Neuron (in vitro differentiated cells): ENCODE results near the gene S100A16.
A peak's percentile ranks its signal among the peaks of the same experiment; 100 is the strongest.

ENCODE experiments used
- H2AFZ ChIP-seq: one replicate; pipeline ENCODE4 v1.6.1; 2013; ENCODE audit warnings: low read depth, mild to moderate bottlenecking, inconsistent platforms, low read length, moderate library complexity
- H3K27me3 ChIP-seq: one replicate; pipeline ENCODE4 v1.6.1; 2013; ENCODE audit warnings: low read length; ENCODE audit not compliant: insufficient read depth
- H3K36me3 ChIP-seq: one replicate; pipeline ENCODE4 v1.6.1; 2013; ENCODE audit warnings: low read length; ENCODE audit not compliant: insufficient read depth
- H3K4me1 ChIP-seq: one replicate; pipeline ENCODE4 v1.6.1; 2013; ENCODE audit warnings: low read length; ENCODE audit not compliant: insufficient read depth
- H3K4me3 ChIP-seq: 2 replicates; pipeline ENCODE4 v1.5.1; 2013; ENCODE audit warnings: mild to moderate bottlenecking, low read length, moderate library complexity
- H3K9me3 ChIP-seq: one replicate; pipeline ENCODE4 v1.6.1; 2013; ENCODE audit warnings: low read length

Gene S100A16

GRCh38 chr1:153612755-153613331 is at the start of gene S100A16:
TSS of gene S100A16 (minus strand) at chr1:153613137. CDS start at chr1:153608151, 4,986 bp downstream.
- peak within 1 kb of the TSS; percentile 13 for H3K4me3 ChIP-seq
- H3K9me3 ChIP-seq: no peaks in the 10 kb centered on the region
- H3K36me3 ChIP-seq: no peaks in the 10 kb centered on the region
- H3K27me3 ChIP-seq: no peaks in the 10 kb centered on the region
- H2AFZ ChIP-seq: peak within 1 kb of the TSS; percentile 8
- peaks cover 28% of the 10 kb centered on the region for H3K4me1 ChIP-seq

GRCh38 chr1:153662269-153662668 is 49.3 kb upstream of the S100A16 start:
- no peak overlapping the region for H3K4me3 ChIP-seq
- H3K36me3 ChIP-seq: peaks cover 67% of the 10 kb centered on the region
- H3K9me3 ChIP-seq: no peaks in the 10 kb centered on the region
- H3K4me1 ChIP-seq: peaks cover 14% of the 10 kb centered on the region
- H3K27me3 ChIP-seq: no peaks in the 10 kb centered on the region
- no peak overlapping the region for H2AFZ ChIP-seq

- no peak overlapping the region for H2AFZ ChIP-seq
- H3K27me3 ChIP-seq: no peaks in the 10 kb centered on the region
- peaks cover 14% of the 10 kb centered on the region for H3K4me1 ChIP-seq
- peaks cover 57% of the 10 kb centered on the region for H3K36me3 ChIP-seq
- H3K9me3 ChIP-seq: no peaks in the 10 kb centered on the region
- no peak overlapping the region for H3K4me3 ChIP-seq
Observed at GRCh38 chr1:153661111-153661708, 48.3 kb upstream of the S100A16 start.

GRCh38 chr1:153659656-153660055 is 46.7 kb upstream of the S100A16 start:
- Histone ChIP-seq H3K4me1 (peaks cover 14% of the 10 kb centered on the region), H3K36me3 (peaks cover 41% of the 10 kb centered on the region), H2AFZ (no peak overlapping the region), H3K27me3 (no peaks in the 10 kb centered on the region), H3K9me3 (no peaks in the 10 kb centered on the region), H3K4me3 (peak overlapping the region; percentile 90)

GRCh38 chr1:153659175-153659534 is 46.2 kb upstream of the S100A16 start:
- H3K36me3 ChIP-seq: peaks cover 36% of the 10 kb centered on the region
- H2AFZ ChIP-seq: no peak overlapping the region
- H3K27me3 ChIP-seq: no peaks in the 10 kb centered on the region
- no peaks in the 10 kb centered on the region for H3K9me3 ChIP-seq
- H3K4me3 ChIP-seq: peak overlapping the region; percentile 90
- peaks cover 14% of the 10 kb centered on the region for H3K4me1 ChIP-seq

- peaks cover 31% of the 10 kb centered on the region for H3K36me3 ChIP-seq
- H3K4me3 ChIP-seq: peak within 1 kb of the TSS; percentile 90
- H2AFZ ChIP-seq: peak within 1 kb of the TSS; percentile 94
Observed at GRCh38 chr1:153658400-153659174, 45.6 kb upstream of the S100A16 start, which contains the start of gene SNAPIN. TSS of gene SNAPIN (plus strand) at chr1:153658703. CDS start at chr1:153658744, 41 bp downstream.

GRCh38 chr1:153655333-153655732 is 42.4 kb upstream of the S100A16 start:
- Histone ChIP-seq H3K4me1 (peaks cover 9% of the 10 kb centered on the region), H3K27me3 (no peaks in the 10 kb centered on the region), H3K36me3 (no peaks in the 10 kb centered on the region), H3K4me3 (no peak overlapping the region), H2AFZ (no peak overlapping the region), H3K9me3 (no peaks in the 10 kb centered on the region)

More at GRCh38 chr1:153658400-153659174, 45.6 kb upstream of the S100A16 start, which contains the start of gene SNAPIN:
- H3K27me3 ChIP-seq: no peaks in the 10 kb centered on the region
- H3K4me1 ChIP-seq: peaks cover 14% of the 10 kb centered on the region
- no peaks in the 10 kb centered on the region for H3K9me3 ChIP-seq

GRCh38 chr1:153652805-153653500 is 40.0 kb upstream of the S100A16 start:
- no peaks in the 10 kb centered on the region for H3K9me3 ChIP-seq
- no peak overlapping the region for H2AFZ ChIP-seq
- no peaks in the 10 kb centered on the region for H3K4me1 ChIP-seq
- H3K4me3 ChIP-seq: no peak overlapping the region
- H3K36me3 ChIP-seq: no peaks in the 10 kb centered on the region
- no peaks in the 10 kb centered on the region for H3K27me3 ChIP-seq

GRCh38 chr1:153651771-153652170 is 38.8 kb upstream of the S100A16 start:
- H3K4me3 ChIP-seq: no peak overlapping the region
- no peak overlapping the region for H2AFZ ChIP-seq
- H3K36me3 ChIP-seq: no peaks in the 10 kb centered on the region

GRCh38 chr1:153649863-153650235 is 36.9 kb upstream of the S100A16 start:
- H3K9me3 ChIP-seq: no peaks in the 10 kb centered on the region
- H3K36me3 ChIP-seq: peaks cover 15% of the 10 kb centered on the region
- no peak overlapping the region for H3K4me3 ChIP-seq
- H2AFZ ChIP-seq: no peak overlapping the region
- H3K4me1 ChIP-seq: no peaks in the 10 kb centered on the region
- H3K27me3 ChIP-seq: no peaks in the 10 kb centered on the region

More at GRCh38 chr1:153651771-153652170, 38.8 kb upstream of the S100A16 start:
- Histone ChIP-seq H3K27me3 (no peaks in the 10 kb centered on the region), H3K4me1 (no peaks in the 10 kb centered on the region), H3K9me3 (no peaks in the 10 kb centered on the region)

- Histone ChIP-seq H3K4me3 (no peak overlapping the region), H3K36me3 (peaks cover 21% of the 10 kb centered on the region), H3K27me3 (no peaks in the 10 kb centered on the region), H3K9me3 (no peaks in the 10 kb centered on the region), H3K4me1 (no peaks in the 10 kb centered on the region), H2AFZ (no peak overlapping the region)
Observed at GRCh38 chr1:153649137-153649862, 36.4 kb upstream of the S100A16 start.

GRCh38 chr1:153648000-153648643 is 35.2 kb upstream of the S100A16 start:
- H3K4me3 ChIP-seq: no peak overlapping the region
- no peaks in the 10 kb centered on the region for H3K4me1 ChIP-seq
- no peaks in the 10 kb centered on the region for H3K27me3 ChIP-seq
- no peak overlapping the region for H2AFZ ChIP-seq
- H3K9me3 ChIP-seq: no peaks in the 10 kb centered on the region
- peaks cover 33% of the 10 kb centered on the region for H3K36me3 ChIP-seq
